CD14-positive monocyte (primary cell): ENCODE data around the gene GABRG3. TPM values are rescaled to one million over a fixed set of nuclear protein-coding genes. Genes with fewer than 3 reads are reported as not detected.

Experiments
- DNase-seq, 3 donors: peaks; one replicate each; pipeline ENCODE4 v3.0.0-alpha.2; 2011 to 2022
- H2AFZ ChIP-seq: 2 replicates; pipeline ENCODE4 v1.6.0; 2012; ENCODE audit warnings: mild to moderate bottlenecking, low read depth, low read length, inconsistent platforms; ENCODE audit not compliant: insufficient read depth, poor library complexity, severe bottlenecking
- H3K27ac ChIP-seq, 2 donors: 1 replicate in 1 of 2; 2 replicates in 1 of 2; pipeline ENCODE4 v1.5.1; 2012 to 2013; ENCODE audit warnings: low read length in 2 of 2, control low read depth in 1 of 2, inconsistent platforms in 1 of 2, low read depth in 1 of 2, mild to moderate bottlenecking in 1 of 2
- H3K27me3 ChIP-seq, 2 donors: one replicate each; pipeline versions ENCODE4 v1.6.0 to v1.6.1; 2011 to 2013; ENCODE audit warnings: low read length in 2 of 2; ENCODE audit not compliant: control insufficient read depth in 2 of 2, insufficient read depth in 2 of 2
- H3K36me3 ChIP-seq, 2 donors: replicated peaks in 1 of 2; 1 replicate in 1 of 2; 2 replicates in 1 of 2; pipeline versions ENCODE4 v1.5.1 to v1.6.1; 2012 to 2013; ENCODE audit warnings: low read length in 2 of 2, control low read depth in 1 of 2, inconsistent platforms in 1 of 2, mild to moderate bottlenecking in 1 of 2; ENCODE audit not compliant: insufficient read depth in 2 of 2, control insufficient read depth in 1 of 2
- H3K4me1 ChIP-seq, 2 donors: 1 replicate in 1 of 2; 2 replicates in 1 of 2; pipeline versions ENCODE4 v1.5.1 to v1.6.1; 2012 to 2013; ENCODE audit warnings: low read length in 2 of 2, control low read depth in 1 of 2, inconsistent platforms in 1 of 2, mild to moderate bottlenecking in 1 of 2, moderate library complexity in 1 of 2; ENCODE audit not compliant: insufficient read depth in 2 of 2, control insufficient read depth in 1 of 2
- H3K4me2 ChIP-seq: replicated peaks from 2 replicates; pipeline ENCODE3; 2012; ENCODE audit warnings: low read length, moderate library complexity, mild to moderate bottlenecking; ENCODE audit not compliant: poor library complexity, severe bottlenecking; ENCODE audit errors: extremely low read depth
- H3K4me3 ChIP-seq, 3 experiments: fragments of 200-600 bp in 1 of 3; sonication (generic) in 1 of 3; replicated peaks in 1 of 3; 1 replicate in 2 of 3; 2 replicates in 1 of 3; pipeline ENCODE4 v1.5.1; 2011 to 2013; ENCODE audit warnings: low read length in 3 of 3, mild to moderate bottlenecking in 3 of 3, control low read depth in 2 of 3, low read depth in 2 of 3, inconsistent platforms in 1 of 3, moderate library complexity in 1 of 3
- H3K79me2 ChIP-seq: 2 replicates; pipeline ENCODE4 v1.6.0; 2012; ENCODE audit warnings: mild to moderate bottlenecking, control low read depth, inconsistent platforms, low read length, moderate library complexity; ENCODE audit not compliant: insufficient read depth
- H3K9ac ChIP-seq: 2 replicates; pipeline ENCODE4 v1.6.0; 2017; ENCODE audit warnings: low read length, mild to moderate bottlenecking; ENCODE audit not compliant: insufficient read depth, poor library complexity, severe bottlenecking
- H3K9me3 ChIP-seq, 2 donors: replicated peaks in 1 of 2; 1 replicate in 1 of 2; 2 replicates in 1 of 2; pipeline versions ENCODE4 v1.5.1 to v1.6.1; 2012 to 2013; ENCODE audit warnings: low read length in 2 of 2, control low read depth in 1 of 2; ENCODE audit not compliant: control insufficient read depth in 1 of 2, insufficient read depth in 1 of 2
- H4K20me1 ChIP-seq: 2 replicates; pipeline ENCODE4 v1.6.0; 2012; ENCODE audit warnings: mild to moderate bottlenecking, low read length, control low read depth, moderate library complexity; ENCODE audit not compliant: insufficient read depth
- H3K27ac Mint-ChIP-seq, 7 donors: one replicate each; pipeline ENCODE4 v1.8.0; 2020; ENCODE audit warnings: mild to moderate bottlenecking in 7 of 7, mixed read lengths in 7 of 7, moderate library complexity in 6 of 7, inconsistent platforms in 2 of 7
- H3K27me3 Mint-ChIP-seq, 3 donors: one replicate each; pipeline ENCODE4 v1.8.0; 2021 to 2022; ENCODE audit warnings: low read depth in 3 of 3, mild to moderate bottlenecking in 3 of 3, mixed read lengths in 3 of 3, moderate library complexity in 3 of 3, inconsistent platforms in 1 of 3
- H3K36me3 Mint-ChIP-seq, 2 donors: one replicate each; pipeline ENCODE4 v1.8.0; 2020; ENCODE audit warnings: mixed read lengths in 2 of 2, inconsistent platforms in 1 of 2, mild to moderate bottlenecking in 1 of 2
- H3K4me1 Mint-ChIP-seq: one replicate; pipeline ENCODE4 v1.8.0; 2020; ENCODE audit warnings: mild to moderate bottlenecking, mixed read lengths
- H3K4me3 Mint-ChIP-seq, 2 donors: one replicate each; pipeline ENCODE4 v1.8.0; 2020; ENCODE audit warnings: mild to moderate bottlenecking in 2 of 2, mixed read lengths in 2 of 2, moderate library complexity in 1 of 2
- H3K9me3 Mint-ChIP-seq, 7 donors: one replicate each; pipeline ENCODE4 v1.8.0; 2020 to 2022; ENCODE audit warnings: mixed read lengths in 7 of 7, mild to moderate bottlenecking in 6 of 7, moderate library complexity in 6 of 7, inconsistent platforms in 2 of 7
- CTCF ChIP-seq: fragments of 200-600 bp; IDR thresholded peaks from one replicate; pipeline ENCODE4 v1.8.0; 2022; ENCODE audit warnings: antibody characterized with exemption, mild to moderate bottlenecking
- WGBS: methylation state at CpG from one replicate; pipeline ENCODE4 v1.1.5; 2013; ENCODE audit warnings: missing lambda C conversion rate; ENCODE audit not compliant: insufficient coverage; 5-methylcytosine and 5-hydroxymethylcytosine counted together
- intact Hi-C, 2 donors: fragments of 100-400 bp; cut with micrococcal nuclease; formaldehyde crosslinking; loops; one replicate each; pipeline versions ENCODE4 v1.15.0 to v1.15.1; 2023
- polyA plus RNA-seq, 3 donors: library from polyadenylated mRNA; depleted of rRNA in 1 of 3; unstranded in 2 of 3; stranded (reverse) in 1 of 3; fragments of 300-500 nt in 2 of 3; fragments of >200 nt in 1 of 3; fragmentation: Illumina TruSeq in 2 of 3; gene quantifications; 1 replicate in 2 of 3; 2 replicates in 1 of 3; pipeline ENCODE4 v1.2.3, GENCODE V29; 2012 to 2021

Gene GABRG3
- polyA plus RNA-seq, 3 donors, result not detected

GRCh38 chr15:27396996-27397395 lies 426.0 kb downstream of the GABRG3 start:
- Mint-ChIP-seq H3K4me1 (no peaks in the 10 kb centered on the region), H3K27ac (no peak overlapping the region), H3K27me3 (no peaks in the 10 kb centered on the region), H3K36me3 (no peaks in the 10 kb centered on the region), H3K9me3 (peaks cover 0 to 16% (median 6%) of the 10 kb centered on the region in 7 donors), H3K4me3 (no peak overlapping the region)
- Histone ChIP-seq H3K4me3 (no peak overlapping the region), H3K4me1 (no peaks in the 10 kb centered on the region), H3K27ac (no peak overlapping the region), H3K9me3 (peaks cover 5 to 18% of the 10 kb centered on the region in 2 donors), H3K4me2 (no peak overlapping the region), H3K27me3 (no peaks in the 10 kb centered on the region), H3K79me2 (no peaks in the 10 kb centered on the region), H3K36me3 (no peaks in the 10 kb centered on the region), H4K20me1 (no peaks in the 10 kb centered on the region), H2AFZ (no peak overlapping the region), H3K9ac (no peak overlapping the region)
- TF ChIP-seq CTCF, result no peak
- no peak for DNase-seq
- 80% methylated on average over 2 of the region's 6 CpGs for WGBS
- intact Hi-C loops, result no loop called here

- Histone ChIP-seq H3K27ac (no peak overlapping the region), H3K4me1 (no peaks in the 10 kb centered on the region), H3K4me2 (no peak overlapping the region), H3K36me3 (no peaks in the 10 kb centered on the region), H4K20me1 (no peaks in the 10 kb centered on the region), H3K4me3 (no peak overlapping the region), H3K79me2 (no peaks in the 10 kb centered on the region), H2AFZ (no peak overlapping the region), H3K9me3 (peaks cover 5 to 20% of the 10 kb centered on the region in 2 donors), H3K9ac (no peak overlapping the region), H3K27me3 (no peaks in the 10 kb centered on the region)
- Mint-ChIP-seq H3K4me3 (no peak overlapping the region), H3K4me1 (no peaks in the 10 kb centered on the region), H3K9me3 (peaks cover 0 to 18% (median 7%) of the 10 kb centered on the region in 7 donors), H3K27me3 (no peaks in the 10 kb centered on the region), H3K36me3 (no peaks in the 10 kb centered on the region), H3K27ac (no peak overlapping the region)
- WGBS, result 43% methylated on average over 1 of the region's 8 CpGs
- no peak for TF ChIP-seq CTCF
- intact Hi-C loops, result no loop called here
- DNase-seq, result no peak
Measured at GRCh38 chr15:27398631-27399161, 427.7 kb downstream of the GABRG3 start.
